Cerebellar nuclear complex (tissue), 1 donor: Measurements from ENCODE around the gene AATF.
A peak's percentile ranks its signal among the peaks of the same experiment; 100 is the strongest.

Experiments
- DNase-seq, 2 experiments: peaks; one replicate each; lab custom pipeline; 2025; lab: John Stamatoyannopoulos, UW

AATF gene, protein sequence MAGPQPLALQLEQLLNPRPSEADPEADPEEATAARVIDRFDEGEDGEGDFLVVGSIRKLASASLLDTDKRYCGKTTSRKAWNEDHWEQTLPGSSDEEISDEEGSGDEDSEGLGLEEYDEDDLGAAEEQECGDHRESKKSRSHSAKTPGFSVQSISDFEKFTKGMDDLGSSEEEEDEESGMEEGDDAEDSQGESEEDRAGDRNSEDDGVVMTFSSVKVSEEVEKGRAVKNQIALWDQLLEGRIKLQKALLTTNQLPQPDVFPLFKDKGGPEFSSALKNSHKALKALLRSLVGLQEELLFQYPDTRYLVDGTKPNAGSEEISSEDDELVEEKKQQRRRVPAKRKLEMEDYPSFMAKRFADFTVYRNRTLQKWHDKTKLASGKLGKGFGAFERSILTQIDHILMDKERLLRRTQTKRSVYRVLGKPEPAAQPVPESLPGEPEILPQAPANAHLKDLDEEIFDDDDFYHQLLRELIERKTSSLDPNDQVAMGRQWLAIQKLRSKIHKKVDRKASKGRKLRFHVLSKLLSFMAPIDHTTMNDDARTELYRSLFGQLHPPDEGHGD

DNA sequence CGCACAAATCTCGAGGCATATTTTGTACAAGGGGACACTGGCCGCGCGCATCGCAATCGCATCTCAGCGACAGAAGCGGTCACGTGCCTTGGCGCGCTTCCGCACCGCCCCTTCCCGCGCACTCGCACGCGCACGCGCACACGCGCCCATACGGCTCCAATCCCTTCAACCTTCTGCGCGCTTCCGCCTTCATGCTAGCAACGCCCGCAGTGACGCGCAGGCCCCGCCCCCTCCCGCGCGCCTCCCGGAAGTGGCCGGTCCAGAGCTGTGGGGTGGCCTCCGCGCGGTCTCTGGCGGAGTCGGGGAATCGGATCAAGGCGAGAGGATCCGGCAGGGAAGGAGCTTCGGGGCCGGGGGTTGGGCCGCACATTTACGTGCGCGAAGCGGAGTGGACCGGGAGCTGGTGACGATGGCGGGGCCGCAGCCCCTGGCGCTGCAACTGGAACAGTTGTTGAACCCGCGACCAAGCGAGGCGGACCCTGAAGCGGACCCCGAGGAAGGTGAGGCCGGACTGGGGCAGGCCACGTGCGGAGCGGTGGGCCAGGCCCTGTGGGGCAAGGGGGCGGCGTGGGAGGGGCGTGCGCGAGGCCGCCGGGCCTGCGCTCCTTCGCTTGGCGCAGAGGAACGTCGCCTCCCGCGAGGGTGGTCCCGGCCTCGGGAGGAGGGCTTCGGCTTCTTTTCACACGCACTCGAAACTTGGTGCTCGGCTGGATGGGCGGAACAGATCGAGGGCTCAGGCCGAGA lies at the start of gene AATF:
Gene AATF, plus strand, starts transcription at position 238 of the 744 bp plus-strand sequence. Its CDS starts 172 bp downstream, at position 410.
- DNase-seq: peak; percentile 77 to 87

DNA sequence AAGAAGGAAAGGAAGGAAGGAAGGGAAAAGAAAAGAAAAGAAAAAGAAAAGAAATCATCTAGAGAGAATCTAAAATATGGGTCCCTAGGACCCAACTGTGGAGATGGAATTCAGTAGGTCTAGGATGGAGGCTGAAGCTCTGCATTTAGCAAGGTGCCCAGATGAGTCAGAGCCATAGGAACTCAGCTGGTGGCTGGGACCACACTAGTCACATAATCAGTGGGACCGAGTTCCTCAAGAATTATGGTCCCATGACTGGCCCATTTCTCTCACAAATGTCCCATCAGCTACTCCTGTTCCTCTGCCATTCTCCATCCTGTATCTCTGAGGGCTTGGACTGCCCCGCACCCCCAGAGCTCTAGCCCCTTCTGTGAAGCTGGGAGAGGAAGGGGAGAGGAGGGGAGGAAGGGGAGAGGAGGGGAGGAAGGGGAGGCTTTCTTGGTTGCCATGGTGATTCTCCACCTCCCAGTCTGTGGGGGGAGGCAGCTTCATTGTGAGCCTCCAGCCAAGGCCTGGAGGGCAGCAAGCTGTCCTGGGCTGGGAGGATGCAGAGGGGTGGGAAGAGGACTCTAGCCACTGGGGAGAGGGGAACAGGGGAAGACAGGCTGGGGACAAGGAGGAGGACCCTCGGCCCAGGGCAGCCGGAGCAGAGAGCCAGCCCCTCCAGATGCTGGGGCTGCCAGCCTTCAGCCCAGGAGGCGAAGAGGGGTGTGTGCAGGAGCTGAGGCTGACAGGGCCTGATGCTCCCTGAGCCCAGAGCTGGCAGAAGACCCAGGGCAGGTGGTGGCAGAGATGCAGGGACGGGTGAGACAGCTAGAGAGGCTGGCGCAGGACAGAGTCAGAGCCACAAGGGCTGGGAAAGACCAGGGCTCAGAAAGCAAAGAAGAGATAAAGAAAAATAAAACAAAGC lies 49.2 kb upstream of the AATF start:
- peak; percentile 53 to 82 for DNase-seq

DNA sequence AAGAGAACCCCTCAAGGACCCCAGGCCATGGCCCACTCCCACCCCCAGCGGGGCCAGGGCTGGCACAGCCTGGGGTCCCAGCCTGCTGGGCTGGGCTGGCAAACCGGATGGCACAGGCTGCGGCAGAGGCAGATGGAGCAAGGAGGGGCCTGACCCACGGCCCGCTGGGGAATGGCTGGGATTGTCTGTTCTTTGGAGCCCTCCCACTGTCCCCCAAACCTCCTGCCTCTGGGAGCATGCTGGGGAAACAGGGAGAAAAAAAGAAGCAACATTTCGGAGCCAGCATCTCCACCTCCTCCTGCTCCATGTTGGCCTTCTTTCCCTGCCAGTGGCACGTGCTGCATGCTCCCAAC lies 48.6 kb upstream of the AATF start:
- DNase-seq: peak; percentile 66 to 82

DNA sequence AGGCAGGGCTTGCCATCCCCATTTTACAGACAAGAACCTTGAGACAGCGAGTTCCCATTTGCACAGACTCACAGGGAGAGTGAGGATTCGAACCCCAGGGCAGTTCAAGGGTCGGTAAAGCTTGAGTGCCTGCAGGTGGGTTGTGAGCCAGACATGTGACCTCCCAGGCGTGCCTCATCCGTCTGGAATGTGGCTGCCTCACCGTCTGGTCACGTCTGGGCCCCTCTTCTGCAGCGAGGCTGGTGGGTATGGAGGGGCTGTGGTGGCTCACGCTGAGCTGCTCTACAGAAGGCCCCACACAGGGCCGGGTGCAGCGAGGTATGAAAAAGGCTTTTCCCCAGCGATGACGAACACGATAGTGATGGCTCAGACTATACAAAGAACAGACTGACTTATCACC lies 47.2 kb upstream of the AATF start:
- no peak for DNase-seq

DNA sequence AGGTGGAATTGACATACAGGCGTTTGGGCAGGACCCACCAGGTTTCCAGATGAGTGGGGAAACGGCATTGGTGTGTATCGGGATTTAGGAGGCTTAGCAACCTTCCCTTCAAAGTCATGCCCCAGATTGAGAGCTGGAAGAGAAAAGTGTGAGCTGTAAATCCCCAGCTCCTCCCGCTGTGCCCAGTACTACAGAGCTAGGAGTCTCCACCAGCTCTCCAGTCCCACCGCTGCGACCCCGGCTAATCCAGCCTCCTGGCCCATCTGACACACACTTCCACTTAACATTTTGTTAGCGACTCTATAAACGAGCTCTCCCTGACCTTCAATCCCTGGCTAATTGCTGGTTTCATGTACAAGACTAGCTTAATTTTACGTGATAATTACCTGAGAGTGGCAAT lies 41.3 kb upstream of the AATF start:
- no peak for DNase-seq

DNA sequence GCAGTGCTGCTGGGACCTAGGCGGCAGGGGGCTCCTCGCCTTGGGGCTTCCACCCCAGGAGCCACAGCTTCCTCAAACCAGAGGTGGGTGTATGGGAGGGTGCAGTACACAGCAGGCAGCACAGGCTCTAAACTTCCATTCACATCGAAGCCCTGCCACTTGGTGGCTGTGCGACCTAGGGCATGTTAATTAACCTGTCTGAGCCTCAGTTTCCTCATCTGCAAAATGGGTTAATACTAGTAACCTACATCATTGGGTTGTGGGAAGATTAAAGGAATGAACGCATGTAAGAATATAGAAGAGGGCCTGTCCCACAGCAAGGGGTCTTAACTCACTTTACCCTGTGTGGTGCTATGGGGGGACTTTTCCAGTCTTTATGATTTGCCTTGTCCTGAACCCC lies 38.2 kb upstream of the AATF start:
- no peak for DNase-seq

DNA sequence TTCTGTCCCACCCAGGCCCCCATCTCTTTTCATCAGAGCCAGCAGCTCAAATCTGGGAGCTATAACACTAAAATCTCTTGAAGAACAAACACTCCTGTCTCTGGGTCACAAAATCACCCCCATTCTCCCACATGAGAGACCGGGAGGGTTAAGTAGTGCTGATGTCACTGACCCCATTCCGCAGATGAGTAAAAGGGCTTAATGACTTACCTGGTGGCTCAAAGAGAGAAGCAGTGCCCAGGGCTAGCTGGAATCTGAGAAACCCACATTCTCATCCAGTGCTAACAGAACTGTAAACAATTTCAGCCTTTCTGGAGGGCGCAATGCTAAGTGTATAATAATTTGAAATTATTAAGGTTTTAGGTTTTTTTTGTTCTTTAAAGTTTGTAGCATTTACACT lies 37.8 kb upstream of the AATF start:
- DNase-seq: no peak

DNA sequence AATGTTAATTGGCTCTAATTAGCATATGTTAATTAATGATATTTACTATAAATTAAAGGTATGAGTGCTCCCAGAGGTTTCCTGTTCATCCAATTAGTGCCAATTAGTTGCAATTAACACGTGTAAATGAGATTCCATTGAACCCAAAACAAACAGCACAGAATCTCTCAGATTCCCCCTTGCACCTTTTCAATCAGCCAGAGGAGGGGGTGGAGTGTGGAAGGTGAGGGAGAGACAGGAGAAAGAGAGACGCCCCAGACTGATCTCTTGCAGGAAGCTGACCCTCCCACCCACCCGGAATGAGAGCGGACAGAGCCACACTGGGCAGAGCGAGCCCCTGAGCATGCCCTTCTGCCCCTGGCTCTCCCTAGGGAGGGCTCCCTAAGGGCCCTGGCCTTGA lies 35.6 kb upstream of the AATF start:
- DNase-seq: no peak

DNA sequence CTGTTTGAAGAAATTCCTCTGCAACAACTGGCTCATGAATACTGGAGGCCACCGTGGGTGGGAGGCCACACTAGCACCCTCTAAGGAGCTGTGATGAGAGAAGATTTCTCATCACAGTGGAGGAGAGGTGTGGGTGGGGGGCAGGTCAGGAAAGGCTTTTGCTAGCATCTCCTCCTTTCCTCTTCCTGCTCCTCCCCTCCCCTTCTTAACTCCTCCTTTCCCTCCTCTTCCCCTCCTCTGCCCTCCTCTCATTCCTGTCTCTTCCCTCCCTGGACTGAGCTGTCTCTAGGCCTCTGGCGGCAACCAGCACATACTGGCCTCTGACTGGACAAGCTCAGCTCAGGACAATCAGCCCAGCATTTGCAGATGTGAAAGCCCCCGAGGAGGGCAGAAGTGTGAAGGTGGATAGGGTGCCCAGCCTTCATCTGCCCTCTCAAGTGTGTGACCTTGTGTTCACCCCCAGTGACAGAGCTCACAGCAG lies 30.5 kb upstream of the AATF start:
- no peak for DNase-seq

DNA sequence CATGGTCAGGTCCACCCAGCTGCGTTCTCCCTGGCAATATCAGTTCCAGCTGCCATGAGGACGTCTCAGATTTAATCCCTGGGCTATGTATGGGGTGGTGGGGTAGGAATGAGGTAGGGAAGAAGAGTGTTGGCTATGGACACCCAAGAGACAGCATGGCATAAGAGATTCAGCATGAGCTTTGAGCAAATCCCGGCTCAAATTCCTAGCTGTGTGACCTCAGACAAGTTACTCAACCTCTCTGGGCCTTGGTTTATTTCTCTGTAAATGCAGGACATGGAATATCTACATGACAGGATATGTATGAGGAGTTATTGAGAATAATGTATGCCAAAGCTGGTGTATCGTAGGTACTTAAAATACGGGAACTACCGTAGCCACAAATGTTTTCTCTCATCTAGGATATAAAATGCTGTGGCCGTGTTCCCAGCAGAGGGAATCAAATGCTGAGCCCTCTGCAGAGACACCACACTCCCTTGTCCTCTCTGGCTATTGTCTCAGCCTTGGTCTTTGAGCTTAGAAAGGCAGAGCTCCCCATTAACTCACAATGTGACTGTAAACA lies 29.3 kb upstream of the AATF start:
- no peak for DNase-seq

DNA sequence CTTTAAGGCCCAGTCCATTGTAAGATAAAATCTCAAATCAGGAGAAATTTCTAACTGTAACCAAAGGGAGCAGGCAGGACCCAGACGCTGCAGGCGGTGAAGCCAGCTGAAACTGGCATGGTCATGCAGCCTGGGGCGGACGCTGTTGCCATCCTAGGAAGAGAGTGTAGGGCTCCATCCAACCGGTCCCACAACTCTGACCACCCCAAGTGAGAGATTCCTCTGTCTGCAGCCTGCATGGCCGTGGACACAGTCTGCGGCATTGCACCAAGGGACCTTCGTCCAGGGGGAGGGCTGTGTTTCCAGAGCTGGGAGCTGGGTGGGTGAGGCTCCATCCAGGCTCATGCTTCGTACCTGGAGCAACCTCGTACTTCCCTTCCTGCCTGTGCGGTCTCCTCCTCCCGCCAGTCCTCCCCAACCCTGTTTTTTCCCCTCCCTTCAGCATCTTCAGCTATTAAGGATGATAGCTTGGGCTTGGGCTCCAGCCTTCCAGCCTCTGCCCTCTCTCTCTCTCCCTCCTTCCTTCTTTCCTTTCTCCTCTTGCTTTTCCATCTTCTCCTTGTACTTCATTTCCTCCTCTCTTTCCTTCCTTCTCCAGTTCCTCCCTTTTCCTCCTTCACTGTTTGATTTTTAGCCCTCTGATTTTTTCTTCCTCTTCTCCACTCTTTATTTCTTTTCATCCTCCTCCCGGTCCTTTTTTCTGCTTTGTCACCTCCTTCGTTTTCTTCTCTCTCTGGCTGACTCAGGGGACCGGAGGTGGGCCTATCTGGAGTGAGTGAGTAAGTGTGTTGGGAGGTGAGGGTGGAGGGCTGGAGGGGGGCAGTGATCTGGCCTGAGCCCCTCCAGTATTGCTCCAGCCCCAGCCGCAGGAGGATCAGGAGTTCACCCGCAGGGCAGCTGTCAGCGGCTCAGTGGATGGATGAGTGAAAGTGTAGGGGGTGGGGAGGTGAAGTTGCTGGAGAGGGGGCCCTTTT lies 28.4 kb upstream of the AATF start:
- no peak for DNase-seq

DNA sequence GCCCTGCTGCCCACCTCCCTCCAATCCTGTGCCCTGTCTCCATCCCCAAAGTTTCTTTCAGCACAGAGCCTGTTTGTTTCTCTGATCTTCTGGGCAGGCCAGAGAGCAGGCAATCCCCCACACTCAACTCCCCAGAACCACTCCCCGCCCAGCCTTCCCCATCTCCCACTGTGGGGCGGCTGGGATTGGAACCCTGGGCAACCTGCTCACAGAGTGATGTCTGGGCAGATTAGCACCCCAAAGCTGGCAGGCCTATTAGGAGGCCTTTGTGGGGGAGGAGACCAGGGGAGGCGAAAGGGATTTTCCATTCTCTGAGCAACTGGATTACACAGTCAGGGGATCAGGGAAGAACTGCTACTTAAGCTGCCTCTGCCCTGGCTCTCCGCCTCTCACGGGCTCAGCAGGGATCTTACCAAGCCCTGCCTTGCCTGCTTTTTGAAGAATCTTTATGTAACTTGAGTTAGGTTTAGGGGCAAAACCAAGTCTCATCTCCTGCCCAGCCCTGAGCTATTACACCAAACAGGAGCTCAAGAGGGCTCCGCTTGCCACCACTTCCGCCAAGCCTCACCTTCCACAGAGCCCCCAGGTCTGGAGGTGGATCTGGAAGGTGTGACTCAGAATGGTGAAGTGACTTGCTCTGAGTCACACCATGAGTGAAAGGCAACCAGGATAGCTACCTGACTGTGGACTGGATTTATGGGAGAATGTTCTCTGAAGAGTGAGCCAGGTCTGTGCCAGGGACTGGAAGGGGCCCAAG lies 27.5 kb upstream of the AATF start:
- no peak for DNase-seq

DNA sequence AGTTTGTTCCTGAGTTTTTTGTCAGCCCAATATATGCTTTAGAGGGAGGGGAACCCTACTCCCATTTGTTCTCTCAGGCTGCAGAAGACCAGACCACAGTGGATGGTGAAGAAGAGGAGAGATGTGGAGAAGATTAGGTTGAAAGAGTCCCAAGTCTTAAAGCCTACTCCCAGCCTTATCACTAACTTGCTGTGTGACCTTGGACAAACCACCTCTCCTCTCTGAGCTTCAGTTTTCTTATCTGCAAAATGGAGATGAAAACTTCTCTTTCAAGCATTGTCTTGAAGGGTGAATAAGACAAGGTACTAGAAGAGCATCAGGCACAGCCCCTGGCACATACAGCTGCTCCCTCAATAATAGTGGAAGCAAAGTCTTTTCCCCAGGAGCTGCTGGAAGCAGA lies 26.6 kb upstream of the AATF start:
- no peak for DNase-seq

DNA sequence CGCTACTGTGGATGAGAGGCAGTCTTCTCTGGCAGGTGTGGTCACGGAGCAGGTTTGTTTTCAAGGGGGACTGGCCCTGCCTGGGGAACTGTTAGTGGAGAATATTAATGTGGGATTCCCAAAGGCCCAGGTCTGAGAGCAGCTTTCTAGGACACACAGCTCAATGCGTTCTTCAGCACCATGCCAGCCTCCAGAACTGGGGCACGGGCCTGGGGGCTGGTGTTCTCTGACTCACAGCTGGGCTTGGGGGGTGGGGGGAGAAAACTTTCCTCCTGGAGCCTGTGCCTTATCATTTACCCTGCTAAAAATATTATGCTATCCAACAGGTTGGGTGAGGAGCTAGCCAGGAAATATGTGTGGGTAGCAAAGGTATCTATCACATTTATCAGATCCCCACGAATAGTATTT lies 24.9 kb upstream of the AATF start:
- no peak for DNase-seq

DNA sequence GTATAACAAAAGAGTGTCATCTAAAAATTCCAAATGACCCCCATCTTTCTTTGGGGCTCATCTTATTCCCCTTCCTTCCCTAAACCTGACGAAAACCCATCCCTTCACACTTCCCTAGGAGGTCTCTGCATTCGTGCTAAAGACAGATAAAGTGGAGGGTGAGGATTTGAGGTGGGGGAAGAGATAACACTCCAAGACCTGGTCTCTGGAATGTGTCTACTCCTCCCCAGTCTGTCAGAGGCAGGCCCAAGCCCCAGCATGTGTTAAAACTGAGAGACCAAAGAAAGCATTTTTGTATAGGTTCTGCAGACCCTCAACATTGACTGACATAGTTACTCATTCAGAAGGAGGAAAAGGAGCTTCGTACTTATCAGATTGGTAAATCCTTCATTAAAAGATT lies 22.5 kb upstream of the AATF start:
- no peak for DNase-seq

DNA sequence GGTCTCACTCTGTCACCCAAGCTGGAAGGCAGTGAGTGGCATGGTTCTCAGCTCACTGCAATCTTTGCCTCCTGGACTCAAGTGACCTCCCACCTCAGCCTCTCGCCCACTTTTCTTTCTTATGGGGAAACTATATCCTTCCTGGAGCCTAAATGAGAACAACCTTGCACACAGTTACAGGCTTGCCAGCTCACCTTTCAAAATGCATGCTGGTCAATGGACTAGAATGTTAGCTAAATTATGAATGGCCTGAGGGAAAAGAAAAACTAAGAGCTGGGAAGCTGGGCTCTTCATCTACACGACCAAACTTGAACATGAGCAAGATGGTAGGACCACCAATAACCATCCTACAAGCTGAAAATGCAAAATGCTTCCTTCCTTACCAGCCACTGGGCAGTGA lies 22.1 kb upstream of the AATF start:
- no peak for DNase-seq

DNA sequence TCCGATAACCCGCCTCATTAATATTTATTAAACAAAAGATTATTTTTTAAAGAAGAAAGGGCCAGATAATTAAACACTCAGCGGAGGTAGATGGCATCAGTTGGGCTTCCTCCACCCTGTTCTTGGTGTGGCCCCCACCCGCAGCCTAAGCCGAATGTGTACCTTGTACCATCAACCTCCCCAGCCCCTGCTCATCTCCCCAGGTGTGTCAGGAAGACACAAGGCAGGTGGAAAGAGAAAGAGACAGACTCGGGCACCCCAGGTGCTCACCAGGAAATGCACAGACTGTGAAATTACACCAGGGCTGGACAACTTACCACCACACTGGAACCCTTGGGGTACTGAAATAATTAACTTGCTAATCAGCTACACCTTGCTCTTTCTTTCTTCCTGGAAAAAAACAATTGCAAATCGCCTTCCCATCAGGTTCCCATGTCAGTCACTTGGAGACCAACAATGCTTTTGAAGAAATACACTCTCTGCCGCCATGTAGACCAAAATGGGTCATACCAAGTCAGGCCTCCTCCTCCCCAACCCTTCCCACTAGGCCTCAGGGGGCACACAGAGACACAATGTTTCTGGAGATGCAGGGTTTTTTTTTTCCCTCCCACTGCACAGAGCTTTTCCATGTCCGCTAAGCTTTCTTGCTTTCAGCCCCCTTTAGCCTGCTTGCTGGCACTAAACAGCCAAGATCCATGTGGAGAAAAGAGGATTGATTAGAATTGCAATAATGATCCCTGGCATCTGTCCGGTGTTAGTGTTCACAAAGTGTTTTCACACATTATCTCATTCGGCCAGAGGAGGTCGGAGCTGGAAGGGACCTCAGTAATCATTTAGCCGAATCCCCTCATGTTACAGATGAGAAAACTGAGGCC lies 20.0 kb upstream of the AATF start:
- no peak for DNase-seq

DNA sequence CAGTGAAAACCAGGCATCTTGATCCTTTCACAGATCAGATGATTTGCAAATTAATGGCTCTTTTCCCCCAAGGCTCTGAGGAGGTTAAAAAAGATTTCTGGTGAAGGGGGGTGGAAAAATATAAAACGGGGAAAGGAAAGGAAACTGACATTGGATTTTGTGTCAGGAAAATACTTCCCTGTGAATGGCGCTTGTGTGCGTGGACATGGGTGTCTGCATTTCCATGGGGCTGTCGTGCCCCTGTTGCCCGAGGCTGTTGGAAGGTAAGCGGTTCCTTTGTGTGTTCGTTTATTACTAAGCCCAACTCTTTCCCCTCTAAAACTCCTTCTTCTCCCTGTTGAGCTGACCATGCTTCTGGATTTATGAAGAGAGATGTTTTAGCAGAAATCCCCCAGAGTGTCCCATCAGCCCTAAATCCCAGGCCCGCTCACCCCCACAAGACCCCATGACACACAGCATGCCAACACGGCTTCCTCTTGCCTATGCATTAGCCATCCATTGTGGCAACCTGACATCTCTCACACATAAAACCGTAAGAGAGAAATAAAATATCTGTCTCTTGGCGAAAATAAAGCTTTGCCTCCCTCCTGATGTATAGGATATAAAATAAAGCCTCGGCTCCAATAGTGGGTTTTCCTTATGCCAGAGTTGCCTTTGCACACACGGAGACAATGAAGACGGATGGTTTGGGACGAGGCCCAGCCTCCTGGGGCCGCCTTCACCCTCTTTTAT lies 18.7 kb upstream of the AATF start:
- no peak for DNase-seq
